MG63 (cell line): ENCODE measurements around the gene MARCHF5. TPM values are rescaled to one million over a fixed set of nuclear protein-coding genes. Genes with fewer than 3 reads are reported as not detected.
A peak's percentile ranks its signal among the peaks of the same experiment; 100 is the strongest.
"Not testable (repeated sequence)": the region's sequence is repeated elsewhere in the genome, so short reads cannot be mapped to it uniquely, and the experiment has no call there.

Experiments used
- DNase-seq: peaks from one replicate; pipeline ENCODE4 v3.0.0-alpha.2; 2020
- H3K27me3 ChIP-seq: fragments of 250-450 bp; sonication (Bioruptor Pico); 2 replicates; pipeline ENCODE4 v1.5.1; 2020; ENCODE audit warnings: mild to moderate bottlenecking, moderate library complexity
- H3K36me3 ChIP-seq: fragments of 250-450 bp; sonication (Bioruptor Pico); 2 replicates; pipeline ENCODE4 v1.5.1; 2020; ENCODE audit warnings: mild to moderate bottlenecking, moderate library complexity
- H3K4me3 ChIP-seq: fragments of 250-450 bp; sonication (Bioruptor Pico); 2 replicates; pipeline ENCODE4 v1.5.1; 2020; ENCODE audit warnings: mild to moderate bottlenecking, moderate library complexity
- H3K9me3 ChIP-seq: fragments of 250-450 bp; sonication (Bioruptor Pico); 2 replicates; pipeline ENCODE4 v1.5.1; 2020; ENCODE audit warnings: mild to moderate bottlenecking, moderate library complexity
- total RNA-seq: library from RNA; depleted of rRNA; stranded (reverse); fragments of >200 nt; shearing (Covaris generic); gene quantifications from 2 replicates; pipeline ENCODE4 v1.2.3, GENCODE V29; 2014; ENCODE audit warnings: low replicate concordance

The MARCHF5 gene
- total RNA-seq, 1 experiment from 2014 or later, result 44.0 TPM

GRCh38 chr10:92291921-92292845, 1.2 kb downstream of the MARCHF5 start:
- Histone ChIP-seq H3K9me3 (no peaks in the 10 kb centered on the region), H3K27me3 (no peaks in the 10 kb centered on the region), H3K4me3 (peak overlapping the region; percentile 70), H3K36me3 (peaks cover 25% of the 10 kb centered on the region)
- peak; percentile 60 for DNase-seq

GRCh38 chr10:92298487-92298886, 7.5 kb downstream of the MARCHF5 start:
- Histone ChIP-seq H3K36me3 (peaks cover 34% of the 10 kb centered on the region), H3K9me3 (no peaks in the 10 kb centered on the region), H3K27me3 (no peaks in the 10 kb centered on the region), H3K4me3 (no peak overlapping the region)
- no peak for DNase-seq

DNA sequence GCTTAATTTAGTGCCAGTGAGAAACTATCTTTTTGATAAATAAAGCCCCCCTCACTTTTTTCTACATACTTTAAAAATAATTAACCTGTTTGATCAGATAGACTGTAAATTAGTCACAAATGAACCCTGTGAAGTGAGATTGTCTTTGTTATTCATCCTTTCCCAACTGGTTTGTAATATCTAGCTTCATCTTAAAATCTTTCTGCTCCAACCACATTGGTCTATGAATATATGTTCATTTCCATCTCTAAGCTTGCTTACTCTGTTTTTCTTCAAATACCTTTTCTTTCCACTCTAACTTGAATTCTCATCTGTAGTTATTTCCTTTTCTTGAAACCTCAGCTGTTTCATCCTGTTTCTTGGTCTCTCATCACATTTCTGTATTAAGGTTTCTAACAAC, 12.1 kb downstream of the MARCHF5 start:
- Histone ChIP-seq H3K4me3 (no peak overlapping the region), H3K27me3 (no peaks in the 10 kb centered on the region), H3K36me3 (peaks cover 17% of the 10 kb centered on the region), H3K9me3 (no peaks in the 10 kb centered on the region)
- no peak for DNase-seq

GRCh38 chr10:92304061-92304460, 13.1 kb downstream of the MARCHF5 start:
- no peaks in the 10 kb centered on the region for H3K27me3 ChIP-seq
- DNase-seq, result no peak
- no peak overlapping the region for H3K4me3 ChIP-seq
- peaks cover 13% of the 10 kb centered on the region for H3K36me3 ChIP-seq
- H3K9me3 ChIP-seq, result no peaks in the 10 kb centered on the region

- Histone ChIP-seq H3K9me3 (no peaks in the 10 kb centered on the region), H3K36me3 (peaks cover 10% of the 10 kb centered on the region), H3K27me3 (no peaks in the 10 kb centered on the region), H3K4me3 (no peak overlapping the region)
- DNase-seq, result no peak
Measured at GRCh38 chr10:92305133-92306072, 14.4 kb downstream of the MARCHF5 start.

GRCh38 chr10:92309272-92309671, 18.3 kb downstream of the MARCHF5 start:
- Histone ChIP-seq H3K27me3 (no peaks in the 10 kb centered on the region), H3K36me3 (peaks cover 29% of the 10 kb centered on the region), H3K9me3 (no peaks in the 10 kb centered on the region), H3K4me3 (no peak overlapping the region)
- no peak for DNase-seq

- Histone ChIP-seq H3K4me3 (no peak overlapping the region), H3K9me3 (no peaks in the 10 kb centered on the region), H3K36me3 (peaks cover 35% of the 10 kb centered on the region), H3K27me3 (no peaks in the 10 kb centered on the region)
- no peak for DNase-seq
Measured at GRCh38 chr10:92313750-92314149, 22.8 kb downstream of the MARCHF5 start.

- DNase-seq, result no peak
- no peak overlapping the region for H3K4me3 ChIP-seq
- H3K27me3 ChIP-seq, result no peaks in the 10 kb centered on the region
- H3K36me3 ChIP-seq, result peaks cover 36% of the 10 kb centered on the region
- H3K9me3 ChIP-seq, result no peaks in the 10 kb centered on the region; the same call in 1 of the 2 replicates
Measured at GRCh38 chr10:92316610-92317009, 25.6 kb downstream of the MARCHF5 start.

DNA sequence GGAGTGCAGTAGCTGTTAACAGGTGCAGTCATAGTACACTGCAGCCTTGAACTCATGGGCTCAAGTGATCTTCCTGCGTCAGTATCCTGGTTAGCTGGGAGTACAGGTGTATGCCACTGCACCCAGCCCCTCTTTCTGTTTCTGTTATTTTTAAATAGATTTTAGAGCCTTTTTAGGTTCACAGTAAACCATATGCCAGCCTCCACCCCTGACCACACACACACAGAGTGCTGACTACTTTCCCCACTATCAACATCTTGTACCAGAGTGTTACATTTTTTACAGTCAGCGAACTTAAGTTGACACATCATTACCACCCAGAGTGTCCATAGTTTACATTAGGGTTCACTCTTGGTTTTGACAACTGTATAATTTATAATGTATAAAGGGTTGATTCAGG, 32.1 kb downstream of the MARCHF5 start:
- no peak for DNase-seq
- Histone ChIP-seq H3K9me3 (no peaks in the 10 kb centered on the region; the same call in 1 of the 2 replicates), H3K27me3 (no peaks in the 10 kb centered on the region), H3K36me3 (peaks cover 11% of the 10 kb centered on the region), H3K4me3 (no peak overlapping the region)

- DNase-seq, result no peak
- no peaks in the 10 kb centered on the region; the same call in 1 of the 2 replicates for H3K9me3 ChIP-seq
- H3K4me3 ChIP-seq, result no peak overlapping the region
- H3K27me3 ChIP-seq, result no peaks in the 10 kb centered on the region
- no peaks in the 10 kb centered on the region for H3K36me3 ChIP-seq
Measured at GRCh38 chr10:92327445-92328433, 36.8 kb downstream of the MARCHF5 start.

GRCh38 chr10:92328993-92329392, 38.0 kb downstream of the MARCHF5 start:
- H3K36me3 ChIP-seq, result no peaks in the 10 kb centered on the region
- no peaks in the 10 kb centered on the region for H3K27me3 ChIP-seq
- no peak overlapping the region for H3K4me3 ChIP-seq
- DNase-seq, result no peak
- H3K9me3 ChIP-seq, result no peaks in the 10 kb centered on the region; the same call in 1 of the 2 replicates

DNA sequence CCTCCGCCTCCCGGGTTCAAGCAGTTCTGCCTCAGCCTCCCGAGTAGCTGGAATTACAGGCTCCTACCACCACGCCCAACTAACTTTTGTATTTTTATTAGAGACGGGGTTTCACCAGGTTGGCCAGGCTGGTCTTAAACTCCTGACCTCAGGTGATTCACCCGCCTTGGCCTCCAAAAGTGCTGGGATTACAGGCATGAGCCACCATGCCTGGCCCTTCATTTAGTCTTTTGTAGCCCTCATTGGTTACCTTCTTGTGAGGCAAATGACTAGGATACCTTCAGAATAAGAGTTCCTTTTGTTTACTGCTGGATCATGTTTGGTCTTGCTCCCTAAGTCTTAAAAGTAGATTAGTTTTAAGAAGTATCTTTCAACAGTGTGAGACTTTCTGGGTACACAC, 39.0 kb downstream of the MARCHF5 start:
- H3K27me3 ChIP-seq, H3K36me3 ChIP-seq, H3K4me3 ChIP-seq, H3K9me3 ChIP-seq: not testable (repeated sequence)
- peak; percentile 48 for DNase-seq

DNA sequence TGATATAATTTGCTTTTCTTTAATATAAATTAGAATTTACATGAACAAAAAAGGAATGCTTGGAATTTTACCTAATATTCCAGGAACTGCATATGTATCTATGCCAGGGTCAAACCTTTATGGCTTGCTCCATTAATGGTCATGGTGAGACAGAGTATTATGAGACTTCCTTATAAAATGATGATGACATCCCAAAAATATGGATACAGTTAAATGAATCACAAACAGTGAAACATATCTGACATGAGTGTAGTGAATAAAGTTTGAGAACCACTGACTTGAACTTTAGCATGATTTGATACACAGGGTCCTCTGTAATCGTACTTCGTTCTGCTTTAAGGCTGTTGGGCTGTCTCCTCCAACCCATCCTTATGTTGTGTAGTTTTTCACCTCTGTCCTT, 51.8 kb downstream of the MARCHF5 start:
- Histone ChIP-seq H3K9me3 (no peaks in the 10 kb centered on the region), H3K27me3 (no peaks in the 10 kb centered on the region), H3K36me3 (peaks cover 35% of the 10 kb centered on the region), H3K4me3 (no peak overlapping the region)
- DNase-seq, result no peak

- not testable (repeated sequence) for H3K27me3 ChIP-seq, H3K4me3 ChIP-seq, DNase-seq, H3K9me3 ChIP-seq
- H3K36me3 ChIP-seq, result peaks cover 55% of the 10 kb centered on the region
Measured at GRCh38 chr10:92345575-92345974, 54.6 kb downstream of the MARCHF5 start.

GRCh38 chr10:92347035-92347676, 56.2 kb downstream of the MARCHF5 start:
- H3K27me3 ChIP-seq, H3K9me3 ChIP-seq, H3K4me3 ChIP-seq, DNase-seq: not testable (repeated sequence)
- H3K36me3 ChIP-seq, result peaks cover 63% of the 10 kb centered on the region

GRCh38 chr10:92350411-92350810, 59.4 kb downstream of the MARCHF5 start:
- Histone ChIP-seq H3K9me3 (no peaks in the 10 kb centered on the region), H3K27me3 (no peaks in the 10 kb centered on the region), H3K4me3 (no peak overlapping the region), H3K36me3 (peaks cover 42% of the 10 kb centered on the region)
- no peak for DNase-seq
